Right forelimb (tissue), 1 donor: Measurements from ENCODE around the gene CAPRIN2.

Experiments
- DNase-seq: peaks from one replicate; pipeline ENCODE4 v3.0.0-alpha.2; 2018

The CAPRIN2 gene

DNA sequence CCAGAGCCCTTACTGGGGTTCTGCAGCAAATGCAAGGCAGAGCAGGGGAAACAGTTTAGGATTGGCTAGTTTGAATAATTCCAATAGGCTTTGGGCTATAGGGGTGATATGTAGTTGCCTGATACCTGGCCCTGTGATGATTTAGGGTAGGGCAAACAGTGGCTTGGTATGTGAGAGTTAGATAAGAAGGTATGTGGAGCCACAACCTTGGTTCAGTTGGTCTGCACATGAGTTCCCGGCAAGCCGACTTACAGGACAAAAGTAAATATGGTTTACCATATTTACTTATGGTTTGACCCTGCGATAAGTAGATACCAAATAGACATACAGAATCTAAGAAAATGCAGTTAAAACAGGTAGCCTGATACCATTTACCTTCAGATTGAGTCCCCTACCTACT lies 8.3 kb upstream of the CAPRIN2 start:
- DNase-seq, result no peak

DNA sequence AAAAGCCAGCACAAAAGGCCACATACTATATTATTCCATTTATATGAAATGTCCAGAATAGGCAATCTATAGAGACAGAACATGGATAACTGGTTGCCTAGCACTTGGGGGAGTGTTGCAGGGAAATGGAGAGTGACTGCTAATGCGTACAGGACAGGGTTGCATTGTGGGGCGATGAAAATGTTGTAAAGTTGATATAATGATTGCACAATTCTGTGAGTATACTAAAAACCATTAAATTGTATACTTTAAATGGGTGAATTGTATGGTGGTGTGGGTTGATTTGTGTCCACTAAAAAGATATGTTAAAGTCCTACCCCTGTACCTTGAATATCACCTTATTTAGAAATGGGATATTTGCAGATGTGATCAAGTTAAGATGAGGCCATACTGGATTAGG lies 7.0 kb upstream of the CAPRIN2 start:
- DNase-seq, result no peak

DNA sequence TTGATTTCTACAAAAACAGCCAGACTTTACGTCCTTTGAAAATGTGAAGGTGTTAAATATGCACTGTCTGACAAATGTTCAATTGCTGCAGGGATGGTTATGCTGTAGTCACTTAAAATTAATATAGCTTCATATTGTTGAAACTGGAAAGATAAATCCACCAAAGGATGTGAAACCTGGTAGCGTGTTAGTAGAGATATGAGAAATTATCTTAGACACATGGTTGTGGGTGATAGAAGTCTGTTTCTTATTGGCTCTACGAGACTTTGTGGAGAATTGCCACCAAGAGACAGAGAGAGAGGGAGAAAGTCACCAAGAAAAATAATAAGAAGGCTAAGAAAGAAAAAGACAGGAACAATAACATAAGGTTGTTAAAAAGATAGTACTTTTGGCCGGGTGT lies 2.6 kb upstream of the CAPRIN2 start:
- DNase-seq, result no peak

DNA sequence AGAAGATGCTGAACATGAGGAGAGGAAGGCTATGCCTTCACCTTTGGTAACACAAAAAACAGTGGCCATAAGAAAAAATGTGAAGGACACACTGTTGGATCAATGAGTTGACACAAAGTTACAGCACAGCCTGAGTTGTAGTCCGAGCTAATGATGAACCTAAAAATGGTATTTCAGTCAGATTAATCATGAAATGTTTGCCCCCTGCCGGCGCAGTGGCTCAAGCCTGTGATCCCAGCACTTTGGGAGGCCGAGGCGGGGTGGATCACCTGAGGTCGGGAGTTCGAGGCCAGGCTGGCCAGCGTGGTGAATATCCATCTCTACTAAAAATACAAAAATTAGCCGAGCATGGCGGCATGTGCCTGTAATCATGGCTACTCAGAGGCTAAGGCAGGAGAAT lies 1.3 kb upstream of the CAPRIN2 start:
- DNase-seq, result no peak

DNA sequence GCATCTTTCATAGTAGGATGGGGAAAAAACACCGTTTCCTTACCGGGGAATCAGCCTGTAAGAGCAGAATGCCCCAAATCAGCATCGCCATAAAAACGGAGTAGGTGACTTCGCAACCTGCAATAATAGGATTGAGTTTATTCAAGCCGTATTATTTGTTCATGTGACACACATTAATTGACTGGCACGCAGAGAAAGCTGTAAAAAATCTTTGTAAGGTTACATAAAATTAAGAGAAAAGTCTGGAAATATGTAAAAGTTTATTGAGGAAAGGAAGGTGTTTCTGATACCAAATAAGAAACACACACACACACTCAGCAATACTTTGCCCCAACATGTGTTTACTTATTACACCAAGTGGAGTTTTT lies 628 bp upstream of the CAPRIN2 start:
- no peak for DNase-seq

DNA sequence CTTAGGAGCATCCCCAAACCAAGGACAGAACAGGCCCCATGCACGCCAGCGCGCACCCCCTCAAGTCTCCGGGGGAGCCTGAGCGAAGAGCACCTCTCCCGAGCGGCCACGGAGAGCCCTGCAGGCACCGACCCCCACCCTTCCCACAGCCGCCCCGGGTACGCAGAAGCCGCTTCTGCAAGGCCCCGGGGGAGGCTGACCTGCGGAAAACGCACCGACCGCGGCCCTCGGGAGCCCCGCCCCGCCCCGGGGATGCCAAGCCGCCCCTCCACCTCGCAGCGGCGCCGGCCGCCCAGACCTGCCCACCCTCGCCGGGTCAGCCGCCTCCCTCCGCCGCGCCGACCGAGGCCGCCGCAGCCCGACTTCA lies 385 bp downstream of the CAPRIN2 start:
- no peak for DNase-seq

DNA sequence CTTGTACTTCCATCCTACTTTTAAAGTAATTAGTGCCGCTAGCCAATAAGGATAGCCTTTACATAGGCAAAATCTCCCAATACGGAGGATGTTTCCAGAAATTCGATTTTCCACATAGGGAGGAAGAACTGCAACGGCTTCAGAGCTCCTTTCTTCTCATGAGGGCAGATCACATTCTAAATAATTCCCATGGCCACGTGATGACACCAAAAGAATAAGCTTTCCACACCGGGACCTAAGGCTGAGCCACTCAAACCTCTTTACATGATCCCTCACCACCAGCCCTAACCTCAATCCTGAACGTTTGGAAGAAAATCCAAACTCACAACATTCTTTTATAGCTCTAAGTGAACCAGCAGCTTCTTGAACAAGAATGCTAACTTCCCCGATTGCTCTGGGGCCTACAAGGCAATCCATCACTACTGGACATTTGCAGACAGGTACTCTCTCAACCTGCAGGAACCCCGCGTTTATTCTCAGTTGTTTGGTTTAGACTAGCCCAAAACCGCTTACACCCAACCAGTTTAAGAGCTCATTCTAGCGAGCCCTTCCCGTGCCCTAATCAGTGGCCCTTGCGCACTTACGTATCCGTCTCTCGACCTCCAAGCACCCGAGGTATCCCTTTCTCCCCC lies 884 bp downstream of the CAPRIN2 start:
- DNase-seq, result no peak

DNA sequence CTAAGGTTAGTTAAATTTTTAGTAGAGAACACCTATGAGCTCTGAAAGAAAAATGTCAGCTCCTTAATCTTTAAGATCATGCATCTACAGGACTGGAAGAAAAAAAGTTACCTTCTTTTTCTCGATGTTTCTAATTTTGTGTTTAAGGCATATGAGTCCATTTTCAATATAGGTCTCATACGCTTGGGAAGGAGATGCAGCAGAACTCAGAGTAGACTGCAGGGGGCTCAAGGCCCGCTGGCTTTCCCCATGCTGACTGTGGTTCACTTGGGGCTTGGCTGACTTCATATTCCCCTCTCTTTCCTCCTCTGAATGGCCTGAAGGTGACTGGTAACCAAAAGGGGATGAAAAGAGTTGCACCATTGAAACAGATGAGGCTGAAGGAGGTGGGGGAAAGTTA lies 1.5 kb downstream of the CAPRIN2 start:
- DNase-seq, result no peak

DNA sequence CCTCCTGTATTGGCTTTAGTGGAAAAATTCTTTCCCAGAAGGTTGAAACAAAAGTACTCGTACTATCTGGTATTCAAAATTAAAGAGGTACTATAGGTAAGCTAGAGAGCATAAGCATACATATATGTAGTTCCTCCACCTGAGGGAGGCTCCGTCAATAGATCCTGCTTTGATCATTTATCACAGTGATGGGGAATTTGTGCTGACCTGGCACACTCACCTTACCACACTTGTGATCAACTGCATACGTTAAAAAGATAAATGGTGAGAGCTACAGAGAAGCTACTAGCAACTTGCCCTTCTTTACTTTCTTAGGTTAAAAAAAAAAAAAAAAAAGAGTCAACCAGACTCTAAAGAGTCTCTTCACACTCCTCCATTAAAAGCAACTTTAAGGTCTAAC lies 2.5 kb downstream of the CAPRIN2 start:
- no peak for DNase-seq

DNA sequence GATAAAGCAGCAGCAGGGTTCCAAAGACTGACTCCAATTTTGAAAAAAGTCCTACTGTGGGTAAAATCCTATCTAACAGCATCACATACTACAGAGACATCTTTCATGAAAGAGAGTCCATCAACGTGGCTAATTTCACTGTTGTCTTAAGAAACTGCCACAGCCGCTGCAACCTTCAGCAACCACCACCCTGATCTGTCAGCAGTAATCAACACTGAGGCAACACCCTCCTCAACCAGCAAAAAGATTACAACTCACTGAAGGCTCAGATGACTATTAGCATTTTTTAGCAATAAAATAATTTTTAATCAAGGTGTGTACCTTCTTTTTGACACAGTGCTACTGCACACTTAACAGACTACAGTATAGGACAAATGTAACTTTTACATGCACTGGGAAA lies 6.6 kb downstream of the CAPRIN2 start:
- DNase-seq, result no peak

DNA sequence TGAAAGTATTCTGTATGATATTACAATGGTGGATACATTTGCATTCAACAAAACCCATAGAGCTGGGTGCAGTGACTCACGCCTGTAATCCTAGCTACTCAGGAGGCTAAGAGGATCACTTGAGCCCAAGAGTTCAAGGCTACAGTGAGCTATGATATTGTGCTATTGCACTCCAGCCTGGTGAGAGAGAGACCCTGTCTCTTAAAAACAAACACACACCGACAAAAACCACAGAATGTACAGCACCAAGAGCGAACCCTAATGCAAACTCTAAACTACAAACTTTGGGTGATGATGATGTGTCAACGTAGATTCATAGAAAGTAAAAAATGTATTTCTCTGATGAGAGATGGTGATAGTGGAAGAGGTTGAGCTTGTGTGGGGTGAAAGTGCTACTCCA lies 8.6 kb downstream of the CAPRIN2 start:
- DNase-seq, result no peak

DNA sequence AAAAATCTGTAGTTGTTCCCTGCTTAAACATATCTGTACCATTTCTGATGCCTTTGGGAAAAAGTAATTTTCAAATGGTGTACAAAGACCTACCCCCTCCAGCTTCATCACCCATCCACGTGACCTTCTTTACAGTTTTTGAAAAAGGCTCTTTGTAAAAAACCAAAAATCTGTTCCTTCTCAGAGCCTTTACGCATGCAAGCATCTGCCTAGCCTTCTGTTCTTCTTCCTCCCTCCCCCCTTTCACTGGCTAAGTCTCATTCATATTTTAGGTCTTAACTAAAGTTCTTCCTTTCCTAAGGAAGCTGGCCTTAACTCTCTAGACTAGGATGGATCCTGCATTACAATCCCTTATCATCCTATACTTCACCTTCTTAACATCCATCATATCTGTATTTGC lies 10.4 kb downstream of the CAPRIN2 start:
- no peak for DNase-seq

DNA sequence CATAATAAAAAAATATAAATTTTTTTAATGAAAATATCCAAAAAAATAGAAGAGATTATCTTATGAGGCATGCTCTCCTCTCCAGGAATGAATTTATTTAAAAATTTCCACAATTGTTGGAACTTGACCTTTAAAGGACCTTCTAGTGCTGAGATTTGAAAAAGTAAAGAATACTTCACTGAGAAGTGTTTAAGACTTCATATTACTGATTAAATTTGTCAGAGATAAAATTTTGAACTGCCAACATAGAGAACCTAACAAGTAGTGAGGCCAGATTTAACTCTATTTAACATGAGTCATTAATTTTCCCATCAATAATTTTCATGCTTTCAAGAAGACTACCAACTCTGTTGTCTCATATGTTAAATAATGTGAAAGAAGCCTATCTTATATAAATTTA lies 14.5 kb downstream of the CAPRIN2 start:
- DNase-seq, result no peak

DNA sequence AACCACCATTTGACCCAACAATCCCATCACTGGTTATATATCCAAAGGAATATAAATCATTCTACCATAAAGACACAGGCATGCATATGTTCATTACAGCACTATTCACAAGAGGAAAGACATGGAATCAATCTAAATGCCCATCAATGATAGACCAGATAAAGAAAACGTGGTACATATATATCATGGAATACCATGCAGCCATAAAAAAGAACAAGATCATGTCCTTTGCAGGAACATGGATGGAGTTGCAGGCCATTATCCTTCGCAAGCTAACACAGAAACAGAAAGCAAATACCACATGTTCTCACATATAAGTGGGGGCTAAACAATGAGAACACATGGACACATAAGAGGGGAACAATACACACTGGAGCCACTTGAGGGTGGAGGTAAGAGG lies 15.7 kb downstream of the CAPRIN2 start:
- no peak for DNase-seq

DNA sequence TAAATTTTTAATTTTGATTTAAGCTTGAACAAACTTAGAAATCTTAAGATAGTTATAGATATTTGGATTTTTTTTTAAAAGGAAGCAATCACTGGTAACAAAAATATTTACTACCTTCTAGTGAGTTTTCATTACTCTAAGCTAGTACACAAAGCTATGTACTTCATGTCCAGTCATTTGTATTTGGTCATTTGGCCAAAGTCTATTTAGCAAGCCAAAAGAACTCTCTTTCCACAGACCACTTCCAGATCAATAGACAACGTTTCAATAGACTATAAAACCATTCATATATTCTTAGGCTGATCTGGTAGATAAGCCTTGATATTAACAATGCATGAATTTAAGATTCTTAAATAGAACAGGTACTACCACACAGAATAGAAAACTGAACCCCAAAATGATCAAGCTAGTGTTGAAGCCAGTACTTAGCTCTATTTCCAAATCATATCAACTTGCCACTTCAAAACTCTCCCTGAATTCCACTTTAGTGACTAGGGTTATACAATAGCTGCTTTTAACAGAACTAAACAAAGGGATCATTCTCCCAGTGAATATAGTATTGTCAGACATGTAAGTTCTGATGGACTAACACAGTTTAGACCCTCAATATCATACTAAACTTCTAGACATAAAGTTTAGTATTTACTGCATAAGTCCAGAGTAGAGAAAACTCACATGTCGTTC lies 21.7 kb downstream of the CAPRIN2 start:
- DNase-seq, result no peak

DNA sequence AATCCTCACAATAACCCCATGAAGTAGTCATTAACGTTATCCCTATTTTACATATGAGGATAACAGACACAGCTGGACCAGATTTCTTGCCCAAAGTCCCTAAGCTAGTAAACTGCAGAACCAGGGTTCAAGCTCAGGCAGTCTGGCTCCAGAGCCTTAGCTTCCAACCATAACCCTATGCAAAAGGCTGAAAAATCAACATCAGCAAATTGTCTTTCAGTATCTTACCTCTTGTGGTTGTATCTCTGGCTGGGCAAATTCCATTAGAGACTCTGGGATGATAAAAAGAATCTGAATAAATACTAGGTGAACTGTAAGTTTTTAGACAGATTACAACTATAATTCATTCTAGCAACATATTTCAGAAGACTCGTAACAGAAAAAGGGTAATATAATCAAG lies 24.7 kb downstream of the CAPRIN2 start:
- DNase-seq, result no peak

DNA sequence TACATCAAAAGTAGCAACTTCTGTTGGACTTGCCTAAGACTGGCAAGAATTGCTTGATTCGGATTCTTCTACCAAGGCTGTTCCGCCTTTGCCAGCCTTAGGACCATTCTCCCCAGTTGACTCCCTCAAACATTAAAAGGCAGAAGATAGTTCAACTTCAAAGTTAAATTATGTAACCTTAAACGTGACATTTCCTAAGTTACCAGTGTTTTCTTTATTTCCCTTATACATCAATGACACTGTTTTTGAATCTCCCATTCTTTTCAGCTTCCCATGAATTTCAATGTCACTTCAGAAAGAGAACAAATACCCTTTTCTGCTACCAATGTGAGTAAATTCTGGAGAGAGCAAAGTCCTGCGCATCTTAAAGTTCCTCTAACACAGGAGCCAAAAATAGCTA lies 25.2 kb downstream of the CAPRIN2 start:
- no peak for DNase-seq

DNA sequence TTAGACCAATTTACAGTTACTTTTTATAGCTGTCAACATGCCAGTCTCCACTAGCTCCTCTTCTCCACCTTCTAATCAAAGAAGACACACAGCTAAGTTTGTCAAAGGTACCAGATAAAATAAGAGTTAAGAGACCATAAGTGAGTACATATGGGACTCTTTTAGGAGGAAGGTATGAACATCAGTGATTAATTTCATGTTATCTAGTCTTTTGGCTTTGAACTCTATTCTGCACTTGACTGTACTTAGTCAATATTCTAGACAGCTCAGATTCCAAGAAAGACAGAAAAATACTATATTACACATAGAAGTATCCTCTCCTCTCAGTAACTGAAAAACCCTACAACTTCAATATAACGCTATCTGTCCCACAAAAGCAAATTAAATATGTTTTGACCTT lies 28.1 kb downstream of the CAPRIN2 start:
- DNase-seq, result no peak

DNA sequence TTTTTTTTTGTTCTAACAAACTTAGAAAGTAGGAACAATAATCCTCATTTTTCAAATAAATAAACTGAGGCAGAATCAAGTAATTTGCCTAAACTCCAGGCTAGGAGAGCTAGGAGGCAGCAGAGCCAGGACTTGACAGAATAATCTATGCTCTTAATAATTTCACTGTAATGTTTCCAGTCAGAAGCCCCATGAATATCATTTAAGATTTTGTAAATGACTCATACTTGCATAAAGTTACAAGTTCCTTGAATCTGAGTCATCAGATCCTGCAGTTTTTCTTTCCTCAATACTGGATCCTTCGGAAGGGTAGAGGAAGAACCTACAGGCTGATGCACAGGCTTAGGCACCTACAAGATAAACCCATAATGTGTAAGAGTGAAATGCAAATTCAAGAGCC lies 29.0 kb downstream of the CAPRIN2 start:
- no peak for DNase-seq

DNA sequence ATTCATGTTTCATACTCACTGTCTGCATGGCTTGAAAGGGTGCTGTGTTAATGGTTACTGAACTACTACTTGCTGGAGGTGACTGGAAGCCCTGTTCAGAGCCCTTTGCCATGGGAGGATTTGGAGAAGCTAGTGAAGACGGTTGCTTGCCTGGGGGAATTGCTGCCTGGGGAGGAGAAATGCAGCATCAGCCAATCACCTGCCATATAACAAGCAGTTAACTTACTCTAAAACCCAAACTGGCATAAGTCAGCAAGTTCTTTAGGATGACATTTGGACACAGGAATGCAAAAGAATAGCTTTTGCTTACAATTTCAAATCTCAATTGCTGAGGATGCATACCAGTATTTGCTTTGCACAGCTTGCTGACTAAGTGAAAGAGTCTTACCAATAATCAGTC lies 35.7 kb downstream of the CAPRIN2 start:
- DNase-seq, result no peak

DNA sequence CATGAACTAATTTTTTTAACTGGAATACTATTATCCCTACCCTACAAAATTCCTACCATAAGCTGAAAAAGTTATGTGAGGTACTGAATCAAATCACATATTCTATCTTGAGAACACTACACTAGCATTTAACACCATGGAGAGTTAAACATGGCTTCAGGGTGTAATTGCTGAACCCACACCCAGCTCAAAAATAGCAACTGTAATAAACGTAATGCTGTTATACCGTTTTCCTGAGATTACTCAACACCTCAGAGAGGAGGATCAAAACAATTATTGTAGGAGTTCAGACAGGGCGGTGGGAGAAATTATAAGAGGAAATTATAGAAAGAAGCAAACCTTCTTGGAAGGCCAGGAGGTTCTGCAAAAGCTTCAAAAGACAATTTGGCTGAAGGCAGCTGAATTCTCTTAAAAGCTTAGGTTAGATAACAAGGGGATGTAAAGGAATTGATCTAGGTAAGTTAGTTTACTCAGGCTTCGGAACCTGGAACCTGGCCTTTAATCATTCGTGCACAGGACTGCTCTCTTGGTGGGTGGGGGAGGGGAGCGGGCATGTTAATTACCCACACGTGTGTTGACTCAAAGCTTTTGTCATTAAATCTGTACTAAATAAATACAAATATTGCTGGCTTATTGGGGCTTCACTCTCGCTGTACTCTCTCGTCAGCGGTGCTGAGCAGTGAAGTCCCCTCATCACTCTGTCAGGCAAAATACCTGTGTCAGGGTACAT lies 47.0 kb downstream of the CAPRIN2 start:
- no peak for DNase-seq

DNA sequence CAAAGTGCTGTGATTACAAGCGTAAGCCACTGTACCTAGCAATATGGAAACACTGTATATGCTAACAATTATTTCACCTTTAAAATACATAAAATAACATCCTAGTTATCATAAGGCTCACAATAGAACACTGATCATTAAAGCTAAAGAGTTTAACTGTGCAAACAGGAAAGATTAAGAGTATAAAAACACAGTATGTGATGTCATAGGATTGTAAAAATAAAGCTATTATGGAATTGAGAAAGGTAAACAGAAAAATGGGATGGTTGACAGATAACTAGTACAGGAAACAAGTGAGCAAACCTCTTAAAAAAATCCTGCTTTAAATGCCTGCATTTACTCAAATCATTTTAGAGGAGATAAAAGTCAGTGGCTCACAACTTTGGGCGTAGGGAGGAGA lies 48.3 kb downstream of the CAPRIN2 start:
- no peak for DNase-seq

DNA sequence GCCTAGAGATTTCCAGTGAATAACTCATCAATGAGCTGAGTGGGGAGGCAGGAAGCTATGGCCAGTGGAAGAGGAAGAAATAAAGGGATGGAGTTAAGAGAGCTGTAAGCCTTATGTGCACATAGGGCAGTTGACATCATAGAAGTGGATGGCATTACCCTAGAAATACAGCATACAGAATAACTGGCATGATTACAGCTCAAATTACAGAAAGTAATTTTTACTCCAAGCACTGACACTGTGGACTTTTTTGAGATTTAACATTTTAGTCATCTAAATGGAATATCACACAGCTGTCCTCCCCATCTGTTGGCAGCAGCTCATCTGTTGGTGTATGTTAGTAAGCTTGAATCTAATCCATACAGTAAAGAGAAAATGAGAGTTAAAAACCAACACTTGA lies 53.7 kb downstream of the CAPRIN2 start:
- no peak for DNase-seq

DNA sequence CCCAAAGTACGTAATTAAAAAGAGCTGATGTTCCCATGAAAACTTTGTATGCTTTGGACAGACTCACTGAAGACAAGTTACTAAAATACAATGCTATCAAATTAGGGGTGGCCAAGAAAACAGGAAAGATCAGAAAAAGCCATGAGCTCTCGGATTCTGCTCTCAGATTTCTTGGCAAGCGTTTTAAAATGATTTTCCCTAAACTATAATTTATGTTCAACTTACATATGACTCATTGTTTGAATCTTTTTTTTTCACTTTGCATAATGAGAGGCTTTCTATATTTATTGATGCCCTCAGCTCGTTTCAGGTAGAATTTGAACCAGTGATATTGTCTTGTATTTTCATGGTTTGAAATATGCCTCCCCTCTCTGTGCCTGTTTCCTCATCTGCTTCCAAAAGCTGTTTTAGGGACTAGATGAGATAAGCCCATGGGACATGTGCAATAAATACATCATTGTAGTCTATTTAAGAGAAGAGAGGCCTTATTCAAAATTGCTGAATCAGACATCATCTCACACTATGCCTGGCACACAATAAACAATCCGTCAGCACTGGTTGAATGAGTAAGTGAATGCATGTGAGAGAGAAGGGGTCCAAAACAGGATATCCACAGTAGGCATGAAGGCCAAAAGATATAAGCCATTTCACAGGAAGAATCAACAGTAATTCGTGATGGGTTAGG lies 54.4 kb downstream of the CAPRIN2 start:
- no peak for DNase-seq
